ENCODE results near the gene MED12.
"Not testable (repeated sequence)": the region's sequence is repeated elsewhere in the genome, so short reads cannot be mapped to it uniquely, and the experiment has no call there.

MED12 gene

GRCh38 chrX:71162981-71163380, 44.6 kb downstream of the MED12 start:
- no peak for DNase-seq (ENCODE audit: low read depth, low spot score)

- DNase-seq (ENCODE audit: low read depth, low spot score), result no peak
Observed at GRCh38 chrX:71164071-71164470, 45.7 kb downstream of the MED12 start.

DNA sequence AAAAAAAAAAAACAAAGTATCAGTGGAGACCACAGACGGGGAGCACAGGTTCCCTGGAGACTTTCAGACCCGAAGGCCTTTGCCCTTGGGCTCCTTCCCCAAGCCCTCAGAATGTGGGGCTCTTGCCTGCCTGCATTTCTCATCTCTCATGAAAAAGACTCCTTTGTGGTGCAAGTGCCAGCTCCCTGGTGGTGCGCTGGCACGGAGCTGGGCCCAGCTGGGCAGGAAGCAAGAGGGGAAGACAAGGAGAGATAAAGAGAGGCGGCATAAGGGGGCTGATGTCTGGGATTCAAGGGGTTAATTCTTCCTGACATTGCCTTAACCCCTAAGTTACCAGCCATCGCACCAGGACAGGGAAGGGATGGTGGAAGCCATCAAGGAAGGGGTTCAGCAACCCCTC, 48.1 kb downstream of the MED12 start:
- DNase-seq (ENCODE audit: low read depth, low spot score), result no peak

DNA sequence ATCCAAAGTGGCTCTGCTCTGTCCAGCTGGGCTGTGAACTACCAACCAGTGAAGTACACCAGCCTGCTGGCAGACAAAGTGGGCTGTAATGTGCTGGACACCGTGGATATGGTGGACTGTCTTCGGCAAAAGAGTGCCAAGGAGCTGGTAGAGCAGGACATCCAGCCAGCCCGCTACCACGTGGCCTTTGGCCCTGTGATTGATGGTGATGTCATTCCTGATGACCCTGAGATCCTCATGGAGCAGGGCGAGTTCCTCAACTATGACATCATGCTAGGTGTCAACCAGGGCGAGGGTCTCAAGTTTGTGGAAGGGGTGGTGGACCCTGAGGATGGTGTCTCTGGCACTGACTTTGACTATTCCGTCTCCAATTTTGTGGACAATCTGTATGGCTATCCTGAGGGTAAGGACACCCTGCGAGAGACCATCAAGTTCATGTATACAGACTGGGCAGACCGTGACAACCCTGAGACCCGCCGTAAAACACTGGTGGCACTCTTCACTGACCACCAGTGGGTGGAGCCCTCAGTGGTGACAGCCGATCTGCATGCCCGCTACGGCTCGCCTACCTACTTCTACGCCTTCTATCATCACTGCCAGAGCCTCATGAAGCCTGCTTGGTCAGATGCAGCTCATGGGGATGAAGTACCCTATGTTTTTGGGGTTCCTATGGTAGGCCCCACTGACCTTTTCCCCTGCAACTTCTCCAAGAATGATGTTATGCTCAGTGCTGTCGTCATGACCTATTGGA, 48.8 kb downstream of the MED12 start:
- DNase-seq (ENCODE audit: low read depth, low spot score), result no peak

- no peak for DNase-seq (ENCODE audit: low read depth, low spot score)
Observed at GRCh38 chrX:71168134-71168533, 49.7 kb downstream of the MED12 start.

- no peak for DNase-seq (ENCODE audit: low read depth, low spot score)
Observed at GRCh38 chrX:71169586-71169985, 51.2 kb downstream of the MED12 start.

DNA sequence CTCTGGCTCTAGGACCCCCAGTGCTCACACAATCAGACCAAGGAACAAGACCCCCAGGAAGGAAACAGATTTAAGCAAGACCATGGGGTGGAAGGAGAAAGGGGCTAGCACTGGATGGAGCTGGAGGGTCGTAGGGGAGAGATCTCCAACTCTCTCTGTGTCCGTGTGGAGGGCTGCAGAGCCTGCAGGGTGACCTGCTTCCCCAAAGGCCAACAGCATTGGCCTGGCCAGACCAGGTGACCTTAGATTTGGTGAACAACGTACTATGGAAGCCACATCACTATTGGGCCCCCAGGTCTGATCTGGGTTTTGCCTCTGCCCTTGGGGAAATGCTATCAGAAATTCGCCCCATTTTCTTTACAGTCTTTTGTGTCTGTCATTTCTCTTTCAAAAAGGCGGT, 52.3 kb downstream of the MED12 start:
- no peak for DNase-seq (ENCODE audit: low read depth, low spot score)

DNA sequence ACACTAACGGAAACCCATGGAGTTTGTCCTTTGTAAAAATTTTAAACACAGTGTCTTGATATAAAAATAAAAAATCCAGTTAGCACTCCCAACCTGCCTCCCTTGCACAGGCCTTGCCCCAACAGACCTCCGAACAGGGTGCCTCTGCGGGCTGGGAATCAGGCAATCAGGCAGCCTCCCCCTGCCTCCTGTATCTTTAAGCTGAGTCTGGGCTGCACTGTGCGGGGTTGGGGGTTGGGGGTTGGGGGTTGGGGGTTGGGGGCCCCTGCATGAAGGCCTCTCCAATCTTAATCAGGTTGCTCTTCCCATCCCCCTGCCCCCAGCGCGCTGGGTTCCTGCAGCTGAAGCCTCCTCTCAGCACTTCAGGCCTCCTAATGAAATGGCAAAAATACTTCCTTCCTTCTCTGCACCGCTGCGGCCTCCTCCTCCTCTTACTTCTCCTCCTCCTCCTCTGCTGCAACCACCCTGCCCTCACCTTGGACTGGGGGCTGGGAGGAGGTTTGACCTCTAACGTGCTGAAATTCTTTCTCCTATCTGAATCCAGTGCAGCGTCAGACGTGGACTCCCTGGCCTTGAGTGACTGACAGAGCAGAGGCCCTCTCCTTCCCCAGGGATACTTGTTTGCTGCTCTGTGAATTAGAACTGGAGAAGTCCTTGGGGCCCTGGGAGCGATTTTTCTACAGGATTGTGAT, 52.9 kb downstream of the MED12 start:
- no peak for DNase-seq (ENCODE audit: low read depth, low spot score)

DNA sequence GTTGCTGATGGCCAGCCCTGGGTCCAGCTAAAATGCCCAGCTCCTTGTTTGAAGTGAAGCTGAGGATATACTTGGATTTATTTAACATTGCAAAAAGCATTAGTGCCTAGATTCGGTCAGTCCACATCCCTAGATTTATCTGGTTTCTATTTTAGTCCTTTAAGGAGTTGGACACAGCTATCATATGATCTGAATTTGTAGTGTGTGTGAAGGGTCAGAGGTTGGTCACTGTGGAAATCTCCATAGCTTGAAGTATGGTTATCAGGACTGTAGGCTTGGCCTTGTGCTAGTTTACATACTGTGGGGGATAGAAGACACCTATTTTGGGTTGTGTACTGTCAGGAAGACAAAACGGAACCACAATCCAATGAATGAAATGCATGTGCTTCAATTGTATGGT, 55.0 kb downstream of the MED12 start:
- DNase-seq (ENCODE audit: low read depth, low spot score), result no peak

- no peak for DNase-seq (ENCODE audit: low read depth, low spot score)
Observed at GRCh38 chrX:71174795-71175194, 56.4 kb downstream of the MED12 start.

DNA sequence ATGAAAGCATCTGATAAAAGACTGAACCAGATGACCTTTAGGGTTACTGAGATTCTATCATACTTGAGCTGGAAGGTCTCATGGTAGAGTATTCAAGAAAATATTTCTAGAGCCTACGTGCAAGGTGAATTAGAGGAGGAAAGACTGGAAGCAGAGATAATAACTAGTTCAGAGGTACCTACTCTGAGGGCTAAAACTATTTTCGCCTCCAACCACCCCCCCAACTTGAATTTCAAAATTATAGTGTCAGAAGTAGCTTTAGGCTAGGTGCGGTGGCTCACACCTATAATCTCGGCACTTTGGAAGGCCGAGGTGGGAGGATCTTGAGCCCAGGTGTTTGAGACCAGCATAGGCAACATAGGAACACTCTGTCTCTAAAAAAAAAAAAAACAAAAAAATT, 57.1 kb downstream of the MED12 start:
- DNase-seq (ENCODE audit: low read depth, low spot score), result no peak

DNA sequence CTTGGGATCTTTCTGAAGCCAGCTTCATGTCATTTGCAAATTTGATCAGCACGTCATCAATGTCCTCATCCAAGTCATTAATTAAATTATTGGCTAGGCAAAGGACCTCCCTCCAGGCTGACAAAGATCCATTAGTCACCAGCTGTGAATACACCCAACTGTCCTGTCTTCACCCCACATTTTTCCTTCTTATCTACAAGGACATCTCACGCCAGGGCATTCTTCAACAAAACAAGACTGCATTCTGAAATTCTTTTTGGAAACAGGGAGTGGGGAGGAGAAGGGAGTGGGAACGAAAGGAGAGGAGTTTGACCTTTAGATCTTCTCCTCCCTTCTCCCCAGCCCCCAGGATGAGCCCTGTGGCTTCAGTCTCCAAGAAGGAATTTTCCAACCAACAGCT, 58.9 kb downstream of the MED12 start:
- DNase-seq (ENCODE audit: low read depth, low spot score), result no peak

- peak; percentile 44 for DNase-seq (ENCODE audit: low read depth, low spot score)
Observed at GRCh38 chrX:71178908-71179307, 60.5 kb downstream of the MED12 start.

GRCh38 chrX:71180579-71181265, 62.3 kb downstream of the MED12 start:
- DNase-seq (ENCODE audit: low read depth, low spot score), result not testable (repeated sequence)

- no peak for DNase-seq (ENCODE audit: low read depth, low spot score)
Observed at GRCh38 chrX:71181558-71181909, 63.1 kb downstream of the MED12 start.

DNA sequence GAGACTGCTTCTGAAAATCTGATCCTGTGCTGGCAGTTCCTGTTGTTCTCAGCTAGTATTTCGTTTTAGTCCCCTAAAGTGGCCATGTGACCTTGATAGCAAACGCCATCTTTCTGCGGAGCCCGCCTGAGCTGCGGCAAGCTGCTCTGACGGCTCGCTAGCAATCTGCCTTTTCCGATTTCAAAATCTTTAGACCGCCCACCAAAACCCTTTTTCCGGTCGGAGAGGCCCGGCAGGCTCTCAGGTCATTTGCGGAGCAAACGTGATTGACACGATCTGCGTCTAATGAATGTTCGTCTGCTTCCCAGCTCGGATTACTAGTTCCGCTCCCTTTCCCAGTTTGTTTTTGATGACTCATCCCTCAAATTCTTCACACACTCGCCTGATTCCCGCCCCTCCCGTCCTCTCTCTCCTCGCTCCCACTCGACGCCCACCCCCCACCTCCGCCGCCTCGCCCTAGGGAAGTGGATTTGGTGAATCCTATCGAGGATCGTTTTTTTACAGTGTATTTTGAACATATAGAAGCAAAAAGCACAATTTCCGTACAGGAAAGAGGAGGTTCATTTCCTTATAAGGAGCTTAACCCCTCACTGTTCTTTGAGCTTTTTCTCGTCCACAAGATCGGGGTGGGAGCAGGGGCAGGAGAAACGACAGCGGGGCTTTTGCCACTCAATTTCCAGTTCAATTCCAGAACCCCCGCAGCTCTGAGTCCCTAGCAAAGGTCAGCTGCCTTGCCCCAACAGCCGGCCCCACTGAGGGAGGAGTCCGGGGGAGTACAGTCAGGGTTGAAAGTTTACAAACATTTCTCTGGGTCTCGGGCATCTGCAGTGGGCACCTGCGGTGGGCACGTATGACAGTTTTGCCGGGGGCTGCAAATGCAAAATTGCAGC, 63.8 kb downstream of the MED12 start:
- DNase-seq (ENCODE audit: low read depth, low spot score), result peak; percentile 87

DNA sequence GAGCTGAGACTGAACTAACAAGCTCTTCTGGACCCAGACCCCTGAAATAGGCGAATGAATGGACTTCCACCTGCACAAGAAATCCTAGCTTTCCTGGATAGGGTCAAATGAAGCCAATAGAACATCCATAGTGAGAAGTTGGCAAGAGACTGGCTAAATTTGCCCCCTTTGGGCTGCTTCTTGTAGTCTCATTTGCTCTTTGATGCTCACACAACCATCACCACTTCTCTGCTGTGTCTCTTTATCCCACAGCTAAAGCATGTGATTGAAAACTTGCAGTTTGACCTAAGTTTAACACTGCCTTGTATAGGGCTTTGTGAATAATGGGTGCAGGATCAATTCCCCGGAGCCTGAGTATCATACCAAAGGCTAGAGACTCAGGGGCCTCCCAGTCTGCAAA, 64.5 kb downstream of the MED12 start:
- no peak for DNase-seq (ENCODE audit: low read depth, low spot score)

DNA sequence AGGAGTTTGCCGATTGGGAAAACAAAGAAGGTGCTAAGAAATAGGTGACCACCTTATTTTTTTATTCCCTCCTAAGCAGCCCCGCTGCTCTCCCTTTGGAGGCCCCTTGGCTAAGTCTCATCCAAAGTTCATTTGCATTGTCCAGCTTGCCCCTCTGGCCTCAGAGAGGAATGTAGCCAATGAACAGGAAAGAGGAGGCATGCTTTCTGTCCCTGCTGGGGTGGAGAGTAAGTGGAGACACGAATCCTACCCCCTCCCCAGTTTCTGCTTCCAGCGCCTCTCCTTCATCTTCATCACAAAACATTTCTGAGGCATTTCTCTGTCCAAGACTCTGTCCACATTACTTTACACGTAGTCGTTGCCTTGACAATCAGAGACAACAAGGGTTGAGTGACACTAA, 64.9 kb downstream of the MED12 start:
- DNase-seq (ENCODE audit: low read depth, low spot score), result no peak

GRCh38 chrX:71184092-71184491, 65.7 kb downstream of the MED12 start:
- no peak for DNase-seq (ENCODE audit: low read depth, low spot score)

GRCh38 chrX:71184803-71185495, 66.6 kb downstream of the MED12 start:
- no peak for DNase-seq (ENCODE audit: low read depth, low spot score)

DNA sequence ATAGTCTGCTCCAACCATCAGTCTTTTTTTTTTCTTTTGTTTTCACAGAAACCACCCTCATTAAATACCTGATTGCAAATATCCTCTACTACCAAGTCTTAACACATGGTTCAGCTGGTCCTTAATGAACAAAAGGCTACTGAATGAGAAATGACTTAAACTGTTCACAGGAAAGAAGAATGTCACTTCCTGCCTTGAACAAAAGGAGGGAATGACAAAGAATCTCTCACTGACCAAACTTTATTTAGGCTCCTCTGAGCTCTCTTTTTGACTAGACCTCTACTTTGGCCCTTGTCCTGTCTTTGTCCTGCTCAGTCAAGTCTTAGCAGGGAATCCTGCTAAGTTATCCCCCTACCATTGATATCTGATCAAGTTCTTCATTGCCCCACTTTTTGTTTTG, 72.9 kb downstream of the MED12 start:
- DNase-seq (ENCODE audit: low read depth, low spot score), result no peak
